Esophagus mucosa (tissue), 1 donor: ENCODE measurements around the gene TFR2. TPM values are rescaled to one million over a fixed set of nuclear protein-coding genes. Genes with fewer than 3 reads are reported as not detected.

Experiments used
- ATAC-seq: fragments of 200-7000 bp; cut with Tn5 transposase; one replicate; pipeline ENCODE4 v1.9.1; 2020
- total RNA-seq: library from RNA; stranded (reverse); gene quantifications from one replicate; pipeline ENCODE4 v1.2.4, GENCODE V29; 2023
- donor health status: DM: yes; HTN: yes; CAD: no.

Gene TFR2
- total RNA-seq, 1 donor from 2014 or later: 0.68 TPM

- peak; percentile 6 for ATAC-seq
Measured at GRCh38 chr7:100584683-100585510, 56.5 kb downstream of the TFR2 start.

- no peak for ATAC-seq
Measured at GRCh38 chr7:100584054-100584682, 57.2 kb downstream of the TFR2 start.

DNA sequence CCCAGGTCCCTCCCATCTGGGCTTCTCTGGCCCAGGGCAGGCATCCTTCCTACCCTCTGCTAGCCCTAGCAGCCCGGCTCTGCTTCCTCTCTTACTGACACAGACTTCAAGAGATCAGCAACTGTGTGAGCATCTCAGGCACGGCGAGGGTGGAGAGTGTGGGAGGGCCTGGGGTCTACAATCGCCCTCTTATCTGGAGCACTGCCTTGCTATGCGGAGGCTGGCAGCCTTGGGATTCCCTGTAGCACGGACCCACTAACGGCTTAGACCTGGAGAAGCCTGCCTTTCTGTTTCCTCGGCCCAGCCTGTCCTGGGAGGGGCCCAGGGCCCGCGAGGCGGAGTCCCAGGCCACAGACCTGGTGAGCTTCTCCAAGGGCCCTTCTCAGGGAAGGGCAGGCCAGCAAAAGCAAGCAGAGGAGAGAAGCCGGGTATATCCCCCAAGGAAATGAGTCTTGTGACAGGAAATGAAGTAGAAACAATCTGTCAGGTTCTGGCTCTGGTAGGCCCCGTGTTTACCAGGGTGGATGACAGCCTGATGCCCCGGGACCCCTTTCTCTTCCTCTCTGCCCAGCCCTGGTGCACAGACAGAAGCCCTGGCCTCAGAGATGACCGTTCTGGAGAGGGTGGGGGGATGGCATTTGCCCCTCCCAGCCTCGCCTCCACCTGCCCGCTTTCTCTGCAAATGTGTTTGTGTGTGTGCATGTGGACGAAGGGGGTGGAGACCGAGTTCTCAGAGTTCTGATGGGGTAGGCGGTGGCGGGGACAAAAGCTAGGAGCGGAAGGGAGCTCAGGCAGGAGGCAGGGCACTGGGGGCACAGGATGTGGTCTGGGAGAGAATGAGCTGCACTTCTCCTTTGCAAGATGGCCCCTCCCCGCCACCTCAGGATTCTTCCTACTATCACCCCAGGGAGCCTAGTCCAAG is 58.0 kb downstream of the TFR2 start:
- no peak for ATAC-seq

GRCh38 chr7:100582650-100583049 is 58.7 kb downstream of the TFR2 start:
- no peak for ATAC-seq

DNA sequence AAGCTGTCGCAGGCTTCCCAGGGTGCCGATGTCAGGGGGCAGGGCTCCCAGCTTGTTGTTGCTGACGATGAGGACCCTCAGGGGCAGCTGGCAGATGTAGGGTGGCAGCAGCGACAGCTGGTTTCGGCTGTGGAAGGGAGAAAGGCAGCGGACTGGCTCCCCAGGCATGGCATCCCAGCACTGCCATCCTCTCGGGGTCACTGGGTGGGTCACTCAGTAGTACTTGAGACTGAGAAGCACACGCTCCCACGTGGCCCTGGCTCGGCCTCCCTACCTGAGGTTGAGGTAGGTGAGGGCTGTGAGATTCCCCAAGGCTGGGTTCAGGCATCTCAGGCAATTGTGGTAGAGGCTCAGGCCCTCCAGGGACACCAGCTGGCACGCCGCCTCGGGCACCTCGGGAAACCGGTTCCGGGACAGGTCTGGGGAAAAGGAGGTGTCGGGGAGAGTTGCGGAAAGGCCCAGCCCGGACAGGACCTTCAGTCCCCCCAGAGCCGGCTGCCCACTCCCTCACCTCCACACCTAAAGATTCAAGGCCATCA is 59.2 kb downstream of the TFR2 start:
- ATAC-seq: no peak

- no peak for ATAC-seq
Measured at GRCh38 chr7:100580466-100581283, 60.7 kb downstream of the TFR2 start.

DNA sequence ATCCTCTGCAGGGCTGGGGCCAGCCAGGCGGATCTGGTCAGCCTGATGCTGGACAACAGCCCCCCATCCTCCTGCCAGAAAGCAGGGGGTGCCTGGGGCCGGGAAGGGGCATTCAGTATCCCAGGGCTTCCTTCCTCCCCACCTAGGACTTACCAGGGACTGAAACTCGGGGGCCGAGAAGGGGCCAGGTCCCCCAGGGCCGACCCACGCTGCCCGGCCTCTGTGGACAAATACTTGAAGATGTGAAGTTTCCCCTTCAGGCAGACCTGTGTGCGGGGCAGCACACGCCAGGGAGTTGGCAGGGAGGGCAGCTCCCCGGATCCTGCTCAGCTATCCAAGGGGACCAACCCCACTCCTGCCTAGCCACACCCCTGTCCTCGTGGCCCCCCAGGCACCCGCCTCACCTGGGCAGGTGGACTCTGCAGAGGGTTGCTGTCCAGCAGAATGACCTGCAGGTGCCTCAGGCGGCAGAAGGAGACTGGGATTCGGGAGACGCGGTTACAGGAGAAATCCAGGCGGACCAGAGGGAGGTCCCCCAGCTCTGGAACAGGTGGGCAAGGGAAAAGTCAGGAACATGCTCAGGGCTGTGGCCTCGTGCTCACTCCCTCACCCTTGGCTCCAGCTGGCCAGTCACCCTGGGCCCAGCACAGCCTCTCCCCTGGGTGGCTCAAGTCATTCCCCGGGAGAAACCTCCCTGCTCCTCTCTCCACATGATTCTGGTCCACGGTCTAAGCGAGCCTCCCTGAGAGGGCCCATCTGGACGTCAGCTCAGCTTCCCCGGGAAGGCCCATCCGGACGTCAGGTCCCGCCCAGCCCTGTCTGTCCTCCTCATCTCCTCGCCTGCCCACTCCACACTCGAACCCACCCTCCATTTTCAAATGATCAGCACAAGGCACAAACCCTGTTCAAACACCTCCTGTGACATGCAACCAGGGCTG is 62.8 kb downstream of the TFR2 start:
- ATAC-seq: no peak

GRCh38 chr7:100577507-100577906 is 63.8 kb downstream of the TFR2 start:
- no peak for ATAC-seq

- ATAC-seq: no peak
Measured at GRCh38 chr7:100577103-100577502, 64.2 kb downstream of the TFR2 start.

DNA sequence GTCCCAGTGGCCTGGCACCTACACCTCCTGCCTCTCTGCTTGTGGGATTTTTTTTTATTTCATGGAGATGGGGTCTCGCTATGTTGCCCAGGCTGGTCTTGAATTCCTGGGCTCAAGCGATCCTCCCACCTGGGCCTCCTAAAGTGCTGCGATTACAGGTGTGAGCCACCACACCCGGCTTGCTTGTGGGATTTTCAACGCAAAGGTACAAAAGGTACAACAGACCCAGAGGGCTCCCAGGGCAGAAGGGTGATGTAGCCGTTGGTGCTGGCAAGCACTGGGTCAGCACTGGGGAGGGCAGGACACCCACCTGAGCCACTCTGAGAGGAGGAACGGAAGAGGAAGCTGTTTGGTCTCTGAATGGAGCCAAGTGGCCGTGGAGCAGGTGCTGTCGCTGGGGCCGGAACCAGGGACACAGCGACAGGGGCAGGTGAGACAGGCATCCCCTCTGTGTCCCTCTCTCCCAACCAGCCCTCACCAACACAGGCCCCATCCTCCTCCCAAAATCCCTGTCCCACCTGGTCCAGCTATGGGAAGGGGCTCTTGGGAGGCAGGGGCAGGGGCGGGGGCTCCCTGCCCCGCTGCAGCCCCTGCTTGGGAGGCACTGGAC is 64.9 kb downstream of the TFR2 start:
- ATAC-seq: no peak

GRCh38 chr7:100575746-100576383 is 65.5 kb downstream of the TFR2 start:
- ATAC-seq: no peak

GRCh38 chr7:100575206-100575631 is 66.1 kb downstream of the TFR2 start:
- ATAC-seq: peak; percentile 4

DNA sequence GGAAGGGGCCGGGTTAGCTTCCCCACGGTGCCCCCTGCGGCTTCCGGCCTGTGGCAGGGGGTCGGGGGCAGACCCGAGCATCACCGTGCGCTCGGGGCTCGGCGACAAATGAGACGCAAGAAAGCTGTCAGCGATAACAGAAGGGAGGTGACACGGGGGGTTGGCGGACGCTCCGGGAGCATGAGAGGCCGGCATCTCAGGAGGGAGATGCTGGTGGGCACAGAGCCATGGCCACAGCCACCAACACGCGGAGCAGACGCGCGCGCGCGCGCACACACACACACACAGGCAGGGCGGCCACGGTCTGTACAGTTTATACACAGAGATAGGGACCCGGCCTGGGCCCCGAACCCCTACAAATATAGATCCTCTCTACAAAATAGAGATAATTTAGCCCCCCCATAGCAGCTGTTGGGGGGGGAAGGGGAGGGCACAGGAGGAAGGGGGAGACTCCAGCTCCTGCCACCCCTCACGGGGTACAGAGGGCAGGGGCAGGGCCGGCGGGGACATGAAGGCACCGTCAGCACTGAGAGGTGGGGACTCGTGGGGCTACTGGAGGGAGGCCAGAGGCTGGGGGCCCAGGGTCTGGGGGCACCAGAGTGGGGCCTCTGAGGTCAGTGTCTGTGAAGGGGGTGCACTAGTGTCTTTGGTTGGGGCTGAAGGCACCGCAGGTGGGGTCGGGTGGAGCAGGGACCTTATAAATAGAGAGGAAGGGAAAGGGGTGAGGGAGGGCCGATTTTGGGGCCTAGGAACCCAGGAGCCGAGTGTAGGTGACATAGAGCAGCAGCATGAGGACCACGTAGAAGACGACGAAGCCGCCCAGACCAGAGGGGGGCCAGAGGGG is 66.8 kb downstream of the TFR2 start:
- ATAC-seq: no peak

GRCh38 chr7:100573691-100574361 is 67.5 kb downstream of the TFR2 start, which contains the start of gene SAP25:
SAP25 (minus strand) TSS chr7:100573900; CDS start chr7:100573742, 158 bp downstream.
- no peak for ATAC-seq

DNA sequence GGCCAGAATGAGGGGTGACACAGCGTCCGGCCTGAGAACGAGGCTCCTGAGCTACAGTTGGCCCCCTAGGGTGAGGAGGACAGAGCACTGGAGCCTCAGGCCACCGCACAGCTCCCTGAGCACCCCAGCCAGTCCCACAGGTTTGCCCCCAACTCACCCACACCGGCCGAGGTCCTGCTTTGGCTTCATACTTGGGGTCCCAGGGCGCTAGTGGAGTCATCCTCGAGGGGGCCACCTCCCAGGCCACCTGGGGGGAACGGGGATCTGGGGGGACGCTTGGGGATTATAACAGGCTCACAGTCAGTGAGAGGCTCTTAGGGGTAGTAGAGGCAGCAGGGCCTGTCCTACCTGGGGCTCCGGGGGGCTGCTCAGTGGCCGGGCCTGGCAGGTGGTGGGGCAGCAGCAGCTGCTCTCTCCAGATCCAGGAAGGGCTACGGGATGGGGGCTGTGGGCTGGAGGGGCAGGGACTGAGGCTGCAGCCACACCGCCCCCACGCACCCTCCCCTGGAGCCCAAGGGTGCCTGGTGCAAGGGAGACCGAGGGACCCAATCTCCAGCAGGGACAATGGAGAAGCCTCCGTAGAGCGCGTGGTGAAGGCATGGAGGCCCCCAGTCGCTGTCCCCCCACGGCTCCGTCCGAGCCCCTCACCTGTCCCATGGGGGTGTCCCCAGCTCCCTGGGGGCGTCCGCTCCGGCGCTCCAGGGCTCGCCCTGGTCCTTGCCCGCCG is 68.2 kb downstream of the TFR2 start:
- ATAC-seq: no peak

DNA sequence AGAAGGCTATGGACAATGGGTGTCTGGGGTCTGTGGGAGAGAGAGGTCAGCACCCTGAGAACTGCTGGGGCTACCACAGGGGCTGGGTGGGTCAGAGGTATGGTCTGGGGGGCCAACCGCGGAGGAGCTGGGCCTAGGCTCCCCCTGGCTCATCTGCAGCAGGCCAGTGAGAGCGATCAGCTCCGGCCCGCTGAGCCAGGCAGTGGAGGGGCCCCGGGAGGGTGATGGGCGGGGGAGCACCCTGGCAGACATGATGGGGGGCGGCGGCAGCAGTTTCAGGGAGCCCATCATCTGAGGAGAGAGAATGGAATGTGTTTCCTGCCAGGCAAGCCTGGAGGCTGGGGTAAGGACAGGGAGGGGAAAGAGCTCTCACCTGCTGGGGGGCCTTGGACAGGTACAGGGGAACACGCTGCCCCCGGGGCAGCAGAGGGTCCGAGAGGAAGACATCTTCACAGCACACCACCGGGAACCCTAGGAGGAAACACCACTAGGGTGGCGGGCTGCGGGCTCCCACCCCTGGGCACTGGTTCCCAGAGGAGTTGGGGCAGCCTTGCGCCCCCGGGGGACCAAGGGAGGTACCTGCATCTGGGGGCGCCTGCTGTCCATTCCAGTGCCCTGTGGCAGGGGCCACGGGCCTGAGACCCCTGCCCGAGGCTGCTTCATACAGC is 68.9 kb downstream of the TFR2 start:
- ATAC-seq: no peak

DNA sequence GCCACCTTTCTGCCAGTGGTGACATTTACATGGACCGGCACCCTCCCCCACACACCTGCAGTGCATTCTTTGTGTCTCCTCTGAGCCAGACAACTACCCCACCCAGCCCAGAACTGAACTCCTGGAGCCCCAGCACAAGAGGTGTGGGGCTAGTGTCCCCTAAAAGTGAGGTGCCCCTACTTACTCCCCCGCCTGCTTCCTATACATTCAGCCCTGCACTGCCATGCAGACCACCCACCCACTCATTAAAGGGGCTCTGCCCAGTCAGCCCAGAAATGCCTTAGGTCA is 69.6 kb downstream of the TFR2 start:
- ATAC-seq: no peak
